ENCODE measurements around the gene CHCHD4. TPM values are rescaled to one million over a fixed set of nuclear protein-coding genes. Genes with fewer than 3 reads are reported as not detected.

The CHCHD4 gene
- total and polyA plus RNA-seq, 2 of the 8 experiments (the other 6 are each of a cell fraction or from before 2014, with no cell fraction given) = 15.0 to 22.3 TPM

- TF ChIP-seq CTCF (IDR thresholded peaks at IDR 0.05; ENCODE audit: control extremely low read depth in 1 of 3, insufficient read depth in 1 of 3, low read depth in 1 of 3, low read length in 3 of 3) (no peak), MAFK (IDR thresholded peaks at IDR 0.05; ENCODE audit: low read depth, low read length) (no peak)
These were observed 26.9 kb downstream of the CHCHD4 start (continued) for GRCh38 chr3:14097616-14098391.

Data from H1 (cell line).